HG03025 (cell line): ENCODE data around the gene YWHAB.
A peak's percentile ranks its signal among the peaks of the same experiment; 100 is the strongest.
"Not testable (repeated sequence)": the region's sequence is repeated elsewhere in the genome, so short reads cannot be mapped to it uniquely, and the experiment has no call there.

Source experiments
- ATAC-seq: cut with Tn5 transposase; IDR thresholded peaks from one replicate; pipeline ENCODE4 v1.9.1; 2021; ENCODE audit warnings: mild to moderate bottlenecking, moderate library complexity; ENCODE audit not compliant: unreplicated experiment, low FRiP score

Gene YWHAB

GRCh38 chr20:44885392-44886265, at the start of gene YWHAB:
Gene YWHAB (plus strand): TSS chr20:44885705. CDS start chr20:44901534, 15,829 bp downstream.
- ATAC-seq: peak; percentile 93

- no peak for ATAC-seq
Measured at GRCh38 chr20:44836601-44837120, 48.8 kb upstream of the YWHAB start.

GRCh38 chr20:44837946-44838345, 47.6 kb upstream of the YWHAB start:
- ATAC-seq: no peak

- no peak for ATAC-seq
Measured at GRCh38 chr20:44838521-44838920, 47.0 kb upstream of the YWHAB start.

GRCh38 chr20:44839481-44839880, 46.0 kb upstream of the YWHAB start:
- ATAC-seq: no peak

GRCh38 chr20:44840826-44841225, 44.7 kb upstream of the YWHAB start:
- no peak for ATAC-seq

- ATAC-seq: no peak
Measured at GRCh38 chr20:44841955-44842354, 43.5 kb upstream of the YWHAB start.

GRCh38 chr20:44843876-44844275, 41.6 kb upstream of the YWHAB start:
- no peak for ATAC-seq

- no peak for ATAC-seq
Measured at GRCh38 chr20:44848254-44849015, 37.1 kb upstream of the YWHAB start.

GRCh38 chr20:44849703-44850102, 35.8 kb upstream of the YWHAB start:
- ATAC-seq: no peak

- no peak for ATAC-seq
Measured at GRCh38 chr20:44850272-44850671, 35.2 kb upstream of the YWHAB start.

GRCh38 chr20:44850837-44851236, 34.7 kb upstream of the YWHAB start:
- no peak for ATAC-seq

GRCh38 chr20:44851545-44851944, 34.0 kb upstream of the YWHAB start:
- ATAC-seq: no peak

- no peak for ATAC-seq
Measured at GRCh38 chr20:44856442-44856841, 29.1 kb upstream of the YWHAB start.

GRCh38 chr20:44856856-44857448, 28.6 kb upstream of the YWHAB start:
- no peak for ATAC-seq

GRCh38 chr20:44858606-44859360, 26.7 kb upstream of the YWHAB start:
- no peak for ATAC-seq

- no peak for ATAC-seq
Measured at GRCh38 chr20:44861531-44862006, 23.9 kb upstream of the YWHAB start.

- no peak for ATAC-seq
Measured at GRCh38 chr20:44862286-44862685, 23.2 kb upstream of the YWHAB start.

- ATAC-seq: not testable (repeated sequence)
Measured at GRCh38 chr20:44863365-44864084, 22.0 kb upstream of the YWHAB start.
